Mucosa of descending colon (tissue), 3 donors: ENCODE measurements around the gene ADGB. TPM values are rescaled to one million over a fixed set of nuclear protein-coding genes. Genes with fewer than 3 reads are reported as not detected.
"Not testable (repeated sequence)": the region's sequence is repeated elsewhere in the genome, so short reads cannot be mapped to it uniquely, and the experiment has no call there.

Source experiments
- ATAC-seq: fragments of 200-7000 bp; cut with Tn5 transposase; one replicate; pipeline ENCODE4 v1.9.1; 2020; ENCODE audit warnings: mild to moderate bottlenecking, moderate library complexity
- DNase-seq, 3 donors: peaks; one replicate each; pipeline ENCODE4 v3.0.0-alpha.2; 2020
- H3K36me3 ChIP-seq: fragments of 200-600 bp; one replicate; pipeline ENCODE4 v1.8.0; 2021; ENCODE audit warnings: low read depth, mild to moderate bottlenecking
- H3K4me1 ChIP-seq: fragments of 200-600 bp; one replicate; pipeline ENCODE4 v1.8.0; 2021; ENCODE audit warnings: low read depth, mild to moderate bottlenecking
- H3K4me3 ChIP-seq: fragments of 200-600 bp; one replicate; pipeline ENCODE4 v1.8.0; 2021; ENCODE audit warnings: mild to moderate bottlenecking
- H3K9me3 ChIP-seq: fragments of 200-600 bp; one replicate; pipeline ENCODE4 v1.8.0; 2021; ENCODE audit warnings: mild to moderate bottlenecking
- intact Hi-C, 2 donors: fragments of 100-400 bp; cut with DNase I in 1 of 2; cut with micrococcal nuclease in 1 of 2; formaldehyde crosslinking; loops; one replicate each; pipeline versions ENCODE4 v1.11.0 to v1.11.1; 2022; cut with DNase I, micrococcal nuclease
- total RNA-seq, 3 donors: library from RNA; stranded (reverse); fragmentation: NEBNext Ultra II Directional in 2 of 3; extraction: Animal tissue kit (Norgen Biotek cat#: 25700) in 2 of 3; gene quantifications; one replicate each; pipeline versions ENCODE4 v1.2.1 to v1.2.4, GENCODE V29; 2021 to 2023
- TF ChIP-seq, protein P1 (sequence below): fragments of 200-600 bp; IDR thresholded peaks from one replicate; pipeline ENCODE4 v1.8.0; 2022; ENCODE audit warnings: antibody characterized with exemption, mild to moderate bottlenecking
- donor health status: DM: no; HTN: no; CAD: no; lungs with moderate emphysema.
- donor health status: DM: no; HTN: no; CAD: no.
- donor health status: DM: no; HTN: yes; CAD: no.

ADGB gene
- total RNA-seq, 3 donors from 2014 or later, result 0.70 to 2.2 (median 2.1) TPM

DNA sequence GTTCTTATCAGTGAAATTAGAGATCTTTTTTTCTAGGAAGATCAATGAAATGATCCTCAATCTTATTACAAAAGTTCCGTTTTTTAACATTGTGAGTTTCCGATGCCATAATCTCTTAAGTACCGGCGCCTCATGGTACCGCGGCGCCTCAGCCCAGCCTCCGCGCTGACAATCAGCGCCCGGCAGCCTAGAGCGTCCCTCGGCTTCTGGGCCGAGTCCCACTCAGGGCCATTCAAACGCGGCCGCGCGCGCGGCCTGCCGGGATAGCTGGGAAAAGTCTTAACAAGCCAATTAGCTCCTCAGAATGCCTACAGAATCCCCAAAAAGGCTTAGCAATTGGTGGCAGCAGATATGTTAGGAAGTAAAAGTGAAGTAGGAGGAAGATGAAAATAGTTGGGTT, 204.8 kb downstream of the ADGB start:
- Histone ChIP-seq H3K4me3 (no peak overlapping the region), H3K36me3 (no peaks in the 10 kb centered on the region), H3K9me3 (no peaks in the 10 kb centered on the region), H3K4me1 (no peaks in the 10 kb centered on the region)
- TF ChIP-seq, protein P1, sequence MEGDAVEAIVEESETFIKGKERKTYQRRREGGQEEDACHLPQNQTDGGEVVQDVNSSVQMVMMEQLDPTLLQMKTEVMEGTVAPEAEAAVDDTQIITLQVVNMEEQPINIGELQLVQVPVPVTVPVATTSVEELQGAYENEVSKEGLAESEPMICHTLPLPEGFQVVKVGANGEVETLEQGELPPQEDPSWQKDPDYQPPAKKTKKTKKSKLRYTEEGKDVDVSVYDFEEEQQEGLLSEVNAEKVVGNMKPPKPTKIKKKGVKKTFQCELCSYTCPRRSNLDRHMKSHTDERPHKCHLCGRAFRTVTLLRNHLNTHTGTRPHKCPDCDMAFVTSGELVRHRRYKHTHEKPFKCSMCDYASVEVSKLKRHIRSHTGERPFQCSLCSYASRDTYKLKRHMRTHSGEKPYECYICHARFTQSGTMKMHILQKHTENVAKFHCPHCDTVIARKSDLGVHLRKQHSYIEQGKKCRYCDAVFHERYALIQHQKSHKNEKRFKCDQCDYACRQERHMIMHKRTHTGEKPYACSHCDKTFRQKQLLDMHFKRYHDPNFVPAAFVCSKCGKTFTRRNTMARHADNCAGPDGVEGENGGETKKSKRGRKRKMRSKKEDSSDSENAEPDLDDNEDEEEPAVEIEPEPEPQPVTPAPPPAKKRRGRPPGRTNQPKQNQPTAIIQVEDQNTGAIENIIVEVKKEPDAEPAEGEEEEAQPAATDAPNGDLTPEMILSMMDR, result no peak
- peak in 2 of 3 donors; percentile 10 to 39 for DNase-seq
- intact Hi-C loops, result no loop called here
- ATAC-seq, result no peak

DNA sequence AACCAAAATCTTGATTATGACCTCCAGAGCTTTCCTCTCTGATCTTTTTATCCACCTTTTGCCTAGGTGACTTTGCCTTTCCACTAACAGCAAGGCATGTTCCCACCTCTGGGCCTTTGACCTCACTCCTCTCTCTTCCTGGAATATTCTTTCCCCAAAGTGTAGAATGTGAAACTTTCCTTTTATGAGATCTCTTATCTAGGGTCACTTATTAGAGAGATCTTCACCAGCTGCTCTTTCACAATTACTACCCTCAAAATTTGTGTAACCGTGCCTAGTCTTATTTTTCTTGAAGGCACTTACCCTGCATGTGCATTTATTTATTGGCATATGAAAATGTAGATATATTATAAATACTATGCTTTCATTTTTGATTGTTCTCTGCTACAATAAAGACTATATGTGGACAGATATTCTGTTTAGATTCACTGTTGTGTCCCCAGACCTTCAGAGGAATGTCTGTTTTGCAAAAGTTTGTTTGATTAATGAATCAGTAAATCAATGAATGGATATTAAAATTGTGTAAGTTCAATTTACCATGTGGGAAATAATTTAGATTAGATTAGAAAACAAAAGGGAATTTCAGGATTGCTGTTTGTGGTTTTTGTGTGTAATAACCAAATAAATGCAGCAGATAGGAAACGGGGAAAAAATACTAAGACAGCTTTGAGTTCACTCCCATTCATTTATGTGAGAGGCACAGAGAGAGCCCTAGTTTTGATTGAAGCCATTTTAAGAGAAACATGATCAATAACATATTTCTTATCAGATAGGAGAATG, 207.0 kb downstream of the ADGB start:
- H3K4me3 ChIP-seq, result no peak overlapping the region
- ATAC-seq, result no peak
- intact Hi-C loops, result no loop called here
- TF ChIP-seq, protein P1, result no peak
- H3K4me1 ChIP-seq, result no peaks in the 10 kb centered on the region
- no peak for DNase-seq
- H3K9me3 ChIP-seq, result no peaks in the 10 kb centered on the region
- H3K36me3 ChIP-seq, result no peaks in the 10 kb centered on the region

DNA sequence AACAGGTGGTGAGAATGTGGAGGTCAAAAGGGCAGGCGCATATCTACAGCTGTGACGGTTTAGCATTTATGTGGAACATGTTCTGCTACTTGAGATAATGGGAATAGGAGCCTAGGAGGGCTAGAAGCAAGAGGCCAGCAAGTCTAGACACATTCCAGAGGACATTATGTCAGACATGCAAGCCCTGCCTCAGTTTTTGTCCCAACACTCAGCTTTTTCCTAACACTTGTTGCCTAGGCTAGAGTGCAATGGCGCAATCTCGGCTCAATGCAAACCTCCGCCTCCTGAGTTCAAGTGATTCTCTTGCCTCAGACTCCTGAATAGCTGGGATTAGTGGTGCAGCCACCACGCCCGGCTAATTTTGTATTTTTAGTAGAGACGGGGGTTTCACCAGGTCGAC, 210.2 kb downstream of the ADGB start:
- DNase-seq, intact Hi-C loops: not testable (repeated sequence)

DNA sequence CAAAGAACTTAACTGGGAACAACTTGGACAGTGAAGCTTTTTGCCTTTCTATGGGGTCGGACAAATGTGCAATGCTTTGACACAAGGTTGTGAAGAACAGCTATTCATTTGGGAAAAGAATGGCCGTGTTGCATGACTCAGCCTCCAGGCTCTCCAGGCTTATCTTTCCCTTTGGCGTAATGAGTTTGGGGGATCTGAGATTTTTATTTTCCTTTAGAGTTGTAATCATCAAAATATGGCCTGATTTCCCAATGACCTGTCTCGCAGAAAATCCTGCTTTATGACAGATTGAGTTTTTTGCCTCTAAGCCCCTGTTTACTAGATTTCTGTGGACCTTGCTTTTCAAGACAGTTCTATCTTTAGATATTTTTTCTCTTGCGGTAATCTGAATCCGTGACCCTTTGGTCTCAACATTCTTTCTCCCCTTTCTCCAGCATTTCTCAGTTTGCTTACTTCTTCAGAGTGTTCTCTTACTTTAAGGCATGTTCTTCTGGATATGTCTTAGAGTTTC, 214.1 kb downstream of the ADGB start:
- H3K4me1 ChIP-seq, H3K4me3 ChIP-seq, H3K36me3 ChIP-seq, H3K9me3 ChIP-seq, intact Hi-C loops, ATAC-seq, DNase-seq: not testable (repeated sequence)

More for the DNA sequence above, 210.2 kb downstream of the ADGB start:
- not testable (repeated sequence) for H3K4me3 ChIP-seq, H3K9me3 ChIP-seq, ATAC-seq, H3K4me1 ChIP-seq, H3K36me3 ChIP-seq

DNA sequence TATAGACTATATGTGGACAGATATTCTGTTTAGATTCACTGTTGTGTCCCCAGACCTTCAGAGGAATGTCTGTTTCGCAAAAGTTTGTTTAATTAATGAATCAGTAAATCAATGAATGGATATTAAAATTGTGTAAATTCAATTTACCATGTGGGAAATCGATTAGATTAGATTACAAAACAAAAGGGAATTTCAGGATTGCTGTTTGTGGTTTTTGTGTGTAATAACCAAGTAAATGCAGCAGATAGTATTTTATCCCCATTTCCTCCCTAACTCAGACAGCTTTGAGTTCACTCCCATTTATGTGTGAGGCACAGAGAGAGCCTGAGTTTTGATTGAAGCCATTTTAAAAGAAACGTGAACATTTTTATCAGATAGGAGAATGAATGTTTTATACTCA, 214.8 kb downstream of the ADGB start:
- TF ChIP-seq, protein P1, result no peak
- no peaks in the 10 kb centered on the region for H3K36me3 ChIP-seq
- no peaks in the 10 kb centered on the region for H3K4me1 ChIP-seq
- DNase-seq (no peak), ATAC-seq (no peak)
- H3K9me3 ChIP-seq, result no peaks in the 10 kb centered on the region
- intact Hi-C loops, result no loop called here
- no peak overlapping the region for H3K4me3 ChIP-seq

DNA sequence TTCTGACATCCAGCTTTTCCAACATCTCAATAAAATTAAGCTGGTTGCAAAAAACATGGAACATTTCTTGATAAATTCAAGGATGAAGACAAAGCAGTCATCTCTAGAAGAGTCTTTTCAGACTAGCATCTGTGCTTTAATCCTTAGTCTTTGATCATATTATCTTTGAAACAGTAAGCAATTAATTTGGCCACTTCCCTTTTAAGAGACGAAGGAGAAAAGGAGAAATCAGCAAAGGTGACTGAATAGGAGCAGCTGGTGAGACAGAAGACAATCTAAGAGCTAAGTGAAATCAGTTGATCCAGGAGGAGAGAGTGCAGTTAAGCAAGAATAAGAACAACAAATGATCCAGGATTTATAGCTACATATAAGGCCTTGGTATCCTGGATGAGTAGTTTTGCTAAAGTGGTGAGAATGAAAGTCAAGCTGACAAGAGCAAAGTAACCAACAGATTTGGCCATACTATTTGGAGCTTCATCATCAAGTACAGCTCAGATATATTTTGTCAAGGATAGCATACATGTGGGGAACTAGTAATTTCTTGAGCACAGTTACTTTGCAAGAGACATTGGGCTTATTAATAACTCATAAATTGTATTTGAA, 215.5 kb downstream of the ADGB start:
- H3K9me3 ChIP-seq, result no peaks in the 10 kb centered on the region
- no peaks in the 10 kb centered on the region for H3K36me3 ChIP-seq
- DNase-seq, result no peak
- H3K4me1 ChIP-seq, result no peaks in the 10 kb centered on the region
- no peak for ATAC-seq
- TF ChIP-seq, protein P1, result no peak
- intact Hi-C loops, result no loop called here
- H3K4me3 ChIP-seq, result no peak overlapping the region

DNA sequence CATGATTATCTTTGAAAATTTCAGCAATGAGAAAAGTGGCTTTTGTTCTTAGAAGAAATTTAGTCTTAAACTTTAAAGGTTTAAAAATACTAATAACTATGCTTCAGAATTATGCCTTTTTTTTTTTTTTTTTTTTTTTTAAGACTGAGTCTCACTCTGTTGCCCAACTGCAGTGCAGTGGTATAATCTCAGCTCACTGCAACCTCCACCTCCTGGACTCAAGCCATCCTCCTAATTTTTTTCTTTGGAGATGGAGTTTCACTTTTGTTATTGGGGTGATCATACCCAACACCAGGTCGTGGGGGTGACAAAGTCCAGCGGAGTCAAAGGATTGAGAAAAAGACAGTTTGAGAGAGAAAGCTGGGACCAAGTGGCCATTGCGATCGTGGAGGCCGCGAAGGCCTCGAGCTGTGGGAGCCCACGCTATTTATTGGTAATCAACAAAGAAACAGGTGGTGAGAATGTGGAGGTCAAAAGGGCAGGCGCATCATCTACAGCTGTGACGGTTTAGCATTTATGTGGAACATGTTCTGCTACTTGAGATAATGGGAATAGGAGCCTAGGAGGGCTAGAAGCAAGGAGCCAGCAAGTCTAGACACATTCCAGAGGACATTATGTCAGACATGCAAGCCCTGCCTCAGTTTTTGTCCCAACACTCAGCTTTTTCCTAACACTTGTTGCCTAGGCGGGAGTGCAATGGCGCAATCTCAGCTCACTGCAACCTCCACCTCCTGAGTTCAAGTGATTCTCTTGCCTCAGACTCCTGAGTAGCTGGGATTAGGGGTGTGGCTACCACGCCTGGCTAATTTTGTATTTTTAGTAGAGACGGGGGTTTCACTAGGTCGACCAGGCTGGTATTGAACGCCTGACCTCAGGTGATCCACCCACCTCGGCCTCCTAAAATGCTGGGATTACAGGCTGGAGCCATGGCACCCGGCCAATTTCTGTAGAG, 217.0 kb downstream of the ADGB start:
- H3K4me3 ChIP-seq, H3K36me3 ChIP-seq, H3K4me1 ChIP-seq, intact Hi-C loops, ATAC-seq, H3K9me3 ChIP-seq, DNase-seq: not testable (repeated sequence)
